GM21526 (cell line): ENCODE results near the gene RHOT1.
"Not testable (repeated sequence)": the region's sequence is repeated elsewhere in the genome, so short reads cannot be mapped to it uniquely, and the experiment has no call there.

Source experiments
- ATAC-seq: cut with Tn5 transposase; IDR thresholded peaks from one replicate; pipeline ENCODE4 v1.9.1; 2021; ENCODE audit warnings: moderate library complexity; ENCODE audit not compliant: unreplicated experiment, low FRiP score

RHOT1 gene

GRCh38 chr17:32142038-32142856 is at the start of gene RHOT1:
RHOT1 (plus strand) TSS chr17:32142502; CDS start chr17:32142693, 191 bp downstream.
- ATAC-seq: peak; percentile 74

GRCh38 chr17:32099686-32100085 is 42.6 kb upstream of the RHOT1 start:
- ATAC-seq: no peak

GRCh38 chr17:32100323-32100722 is 42.0 kb upstream of the RHOT1 start:
- not testable (repeated sequence) for ATAC-seq

GRCh38 chr17:32100971-32101631 is 41.2 kb upstream of the RHOT1 start:
- ATAC-seq: no peak

GRCh38 chr17:32102172-32102571 is 40.1 kb upstream of the RHOT1 start:
- no peak for ATAC-seq

- no peak for ATAC-seq
Measured at GRCh38 chr17:32102646-32103186, 39.6 kb upstream of the RHOT1 start.

GRCh38 chr17:32103476-32104113 is 38.7 kb upstream of the RHOT1 start:
- ATAC-seq: no peak

GRCh38 chr17:32104158-32104557 is 38.1 kb upstream of the RHOT1 start:
- no peak for ATAC-seq

- not testable (repeated sequence) for ATAC-seq
Measured at GRCh38 chr17:32106471-32106981, 35.8 kb upstream of the RHOT1 start.

- not testable (repeated sequence) for ATAC-seq
Measured at GRCh38 chr17:32107194-32107593, 35.1 kb upstream of the RHOT1 start.

GRCh38 chr17:32110596-32110995 is 31.7 kb upstream of the RHOT1 start:
- ATAC-seq: no peak

- no peak for ATAC-seq
Measured at GRCh38 chr17:32111141-32111771, 31.0 kb upstream of the RHOT1 start.

GRCh38 chr17:32112416-32112815 is 29.9 kb upstream of the RHOT1 start:
- no peak for ATAC-seq

- no peak for ATAC-seq
Measured at GRCh38 chr17:32114536-32114935, 27.8 kb upstream of the RHOT1 start.

GRCh38 chr17:32115546-32115945 is 26.8 kb upstream of the RHOT1 start:
- not testable (repeated sequence) for ATAC-seq

GRCh38 chr17:32116937-32117336 is 25.4 kb upstream of the RHOT1 start:
- no peak for ATAC-seq

GRCh38 chr17:32117399-32117798 is 24.9 kb upstream of the RHOT1 start:
- no peak for ATAC-seq

GRCh38 chr17:32118088-32118487 is 24.2 kb upstream of the RHOT1 start:
- ATAC-seq: not testable (repeated sequence)

- no peak for ATAC-seq
Measured at GRCh38 chr17:32118835-32119234, 23.5 kb upstream of the RHOT1 start.

GRCh38 chr17:32120141-32120540 is 22.2 kb upstream of the RHOT1 start:
- ATAC-seq: no peak
